BLaER1 treated with 17β-estradiol and CSF1 and Interleukin-3, amounts not matched to agents 10 nM and 100 nM (cell line): ENCODE data around the gene CAMK1G.

Experiments used
- H3K27ac ChIP-seq, 11 experiments: shearing (Covaris generic); formaldehyde crosslinking; 2 replicates each; pipeline ENCODE4 v1.8.1; 2022
- H3K27me3 ChIP-seq, 11 experiments: shearing (Covaris generic); formaldehyde crosslinking; 2 replicates each; pipeline ENCODE4 v1.8.1; 2022
- H3K36me3 ChIP-seq, 11 experiments: shearing (Covaris generic); formaldehyde crosslinking; 2 replicates each; pipeline ENCODE4 v1.8.1; 2022
- H3K4me1 ChIP-seq, 10 experiments: shearing (Covaris generic); formaldehyde crosslinking; 2 replicates each; pipeline ENCODE4 v1.8.1; 2022
- H3K4me2 ChIP-seq, 11 experiments: shearing (Covaris generic); formaldehyde crosslinking; 2 replicates each; pipeline ENCODE4 v1.8.1; 2022
- H3K4me3 ChIP-seq, 10 experiments: shearing (Covaris generic); formaldehyde crosslinking; 2 replicates each; pipeline ENCODE4 v1.8.1; 2022
- H3K9ac ChIP-seq, 11 experiments: shearing (Covaris generic); formaldehyde crosslinking; 2 replicates each; pipeline ENCODE4 v1.8.1; 2022
- H3K9me3 ChIP-seq, 11 experiments: shearing (Covaris generic); formaldehyde crosslinking; replicated peaks in 1 of 11; 2 replicates each; pipeline ENCODE4 v1.8.1; 2022
- H4K20me1 ChIP-seq, 11 experiments: shearing (Covaris generic); formaldehyde crosslinking; 2 replicates each; pipeline ENCODE4 v1.8.1; 2022
- Cebpa-rat ChIP-seq, 11 experiments: shearing (Covaris generic); IDR thresholded peaks; 2 replicates each; pipeline ENCODE4 v1.8.1; 2022

Gene CAMK1G

GRCh38 chr1:209634005-209634737 lies 50.7 kb downstream of the CAMK1G start:
- Histone ChIP-seq H4K20me1 (no peaks in the 10 kb centered on the region), H3K36me3 (peaks cover 0 to 80% (median 0%) of the 10 kb centered on the region in 11 experiments; a peak in 10 of 22 replicates), H3K27ac (peak overlapping the region in 2 of 11 experiments; percentile 17 to 23; a peak in 3 of 22 replicates), H3K27me3 (no peaks in the 10 kb centered on the region), H3K9me3 (no peaks in the 10 kb centered on the region), H3K4me3 (no peak overlapping the region), H3K9ac (no peak overlapping the region), H3K4me1 (peaks cover 9 to 54% (median 28%) of the 10 kb centered on the region in 10 experiments; a peak in 17 of 20 replicates), H3K4me2 (peak overlapping the region in 7 of 11 experiments; percentile 35 to 57 (median 47); a peak in 13 of 22 replicates)
- TF ChIP-seq Cebpa-rat (IDR thresholded peaks at IDR 0.05) = no peak

- no peak for TF ChIP-seq Cebpa-rat (IDR thresholded peaks at IDR 0.05)
- Histone ChIP-seq H3K27me3 (no peaks in the 10 kb centered on the region), H3K4me3 (no peak overlapping the region), H3K4me1 (peaks cover 9 to 54% (median 28%) of the 10 kb centered on the region in 10 experiments; a peak in 17 of 20 replicates), H3K9ac (no peak overlapping the region), H3K36me3 (peaks cover 0 to 70% (median 0%) of the 10 kb centered on the region in 11 experiments; a peak in 10 of 22 replicates), H3K9me3 (no peaks in the 10 kb centered on the region), H3K27ac (no peak overlapping the region), H3K4me2 (peak overlapping the region in 2 of 11 experiments; percentile 39 to 57; a peak in 3 of 22 replicates), H4K20me1 (no peaks in the 10 kb centered on the region)
These were observed 52.3 kb downstream of the CAMK1G start for GRCh38 chr1:209635850-209636249.

GRCh38 chr1:209641832-209642172 lies 58.3 kb downstream of the CAMK1G start:
- H3K9me3 ChIP-seq = no peaks in the 10 kb centered on the region
- H3K4me2 ChIP-seq = peak overlapping the region in 2 of 11 experiments; percentile 43; a peak in 3 of 22 replicates
- peaks cover 0 to 31% (median 0%) of the 10 kb centered on the region in 11 experiments; a peak in 10 of 22 replicates for H3K36me3 ChIP-seq
- H3K9ac ChIP-seq = 0 out of 22 replicates have a peak overlapping the region, but pooled peaks of 1 of the 11 experiments have one; percentile 22
- no peak overlapping the region for H3K4me3 ChIP-seq
- H4K20me1 ChIP-seq = no peaks in the 10 kb centered on the region
- no peaks in the 10 kb centered on the region for H3K27me3 ChIP-seq
- peaks cover 25 to 53% (median 37%) of the 10 kb centered on the region in 10 experiments for H3K4me1 ChIP-seq
- TF ChIP-seq Cebpa-rat (IDR thresholded peaks at IDR 0.05) = no peak
- H3K27ac ChIP-seq = peak overlapping the region in 2 of 11 experiments; percentile 1 to 3; a peak in 1 of 22 replicates

- no peaks in the 10 kb centered on the region for H3K27me3 ChIP-seq
- no peak overlapping the region for H3K9ac ChIP-seq
- H3K4me1 ChIP-seq = peaks cover 33 to 64% (median 47%) of the 10 kb centered on the region in 10 experiments
- H3K27ac ChIP-seq = no peak overlapping the region
- no peaks in the 10 kb centered on the region for H4K20me1 ChIP-seq
- TF ChIP-seq Cebpa-rat (IDR thresholded peaks at IDR 0.05) = no peak
- H3K4me2 ChIP-seq = peak overlapping the region in 4 of 11 experiments; percentile 45 to 99 (median 86); a peak in 6 of 22 replicates
- H3K9me3 ChIP-seq = no peaks in the 10 kb centered on the region
- peaks cover 0 to 20% (median 0%) of the 10 kb centered on the region in 11 experiments; a peak in 9 of 22 replicates for H3K36me3 ChIP-seq
- no peak overlapping the region for H3K4me3 ChIP-seq
These were observed 59.3 kb downstream of the CAMK1G start for GRCh38 chr1:209642816-209643215.

- H3K27me3 ChIP-seq = no peaks in the 10 kb centered on the region
- peaks cover 0 to 14% (median 0%) of the 10 kb centered on the region in 11 experiments; a peak in 5 of 22 replicates for H3K36me3 ChIP-seq
- no peak overlapping the region for H3K4me3 ChIP-seq
- no peak for TF ChIP-seq Cebpa-rat (IDR thresholded peaks at IDR 0.05)
- H4K20me1 ChIP-seq = no peaks in the 10 kb centered on the region
- H3K4me2 ChIP-seq = peak overlapping the region in 7 of 11 experiments; percentile 6 to 99 (median 76); a peak in 11 of 22 replicates
- H3K9me3 ChIP-seq = no peaks in the 10 kb centered on the region
- H3K4me1 ChIP-seq = peaks cover 39 to 70% (median 54%) of the 10 kb centered on the region in 10 experiments
- H3K27ac ChIP-seq = no peak overlapping the region
- H3K9ac ChIP-seq = no peak overlapping the region
These were observed 59.9 kb downstream of the CAMK1G start for GRCh38 chr1:209643285-209644020.

GRCh38 chr1:209645574-209646452 lies 62.3 kb downstream of the CAMK1G start:
- Histone ChIP-seq H3K4me3 (peak overlapping the region in 1 of 10 experiments; percentile 63; a peak in 1 of 20 replicates), H3K9ac (peak overlapping the region in 3 of 11 experiments; percentile 2 to 25 (median 11); a peak in 2 of 22 replicates), H3K4me2 (peak overlapping the region; percentile 61 to 99 (median 95)), H3K36me3 (no peaks in the 10 kb centered on the region), H4K20me1 (no peaks in the 10 kb centered on the region), H3K4me1 (peaks cover 63 to 93% (median 77%) of the 10 kb centered on the region in 10 experiments), H3K27me3 (no peaks in the 10 kb centered on the region), H3K9me3 (no peaks in the 10 kb centered on the region), H3K27ac (peak overlapping the region in 6 of 11 experiments; percentile 1 to 87 (median 50); a peak in 12 of 22 replicates)
- TF ChIP-seq Cebpa-rat (IDR thresholded peaks at IDR 0.05) = no peak

- Histone ChIP-seq H3K4me2 (peak overlapping the region; percentile 61 to 99 (median 95)), H3K27ac (peak overlapping the region in 6 of 11 experiments; percentile 1 to 87 (median 38); a peak in 12 of 22 replicates), H3K36me3 (no peaks in the 10 kb centered on the region), H3K4me1 (peaks cover 70 to 95% (median 85%) of the 10 kb centered on the region in 10 experiments), H3K27me3 (no peaks in the 10 kb centered on the region), H3K4me3 (peak overlapping the region in 2 of 10 experiments; percentile 52 to 63; a peak in 2 of 20 replicates), H3K9me3 (no peaks in the 10 kb centered on the region), H4K20me1 (no peaks in the 10 kb centered on the region), H3K9ac (no peak overlapping the region)
- no peak for TF ChIP-seq Cebpa-rat (IDR thresholded peaks at IDR 0.05)
These were observed 63.0 kb downstream of the CAMK1G start for GRCh38 chr1:209646558-209646957.

GRCh38 chr1:209647156-209647555 lies 63.6 kb downstream of the CAMK1G start:
- no peaks in the 10 kb centered on the region for H3K9me3 ChIP-seq
- H3K4me2 ChIP-seq = peak overlapping the region; percentile 61 to 99 (median 95); a peak in 21 of 22 replicates
- no peaks in the 10 kb centered on the region for H3K36me3 ChIP-seq
- peak overlapping the region in 4 of 10 experiments; percentile 23 to 63 (median 42); a peak in 5 of 20 replicates for H3K4me3 ChIP-seq
- no peaks in the 10 kb centered on the region for H4K20me1 ChIP-seq
- H3K9ac ChIP-seq = no peak overlapping the region; a peak in 1 of 22 replicates
- H3K4me1 ChIP-seq = peaks cover 70 to 97% (median 91%) of the 10 kb centered on the region in 10 experiments
- H3K27me3 ChIP-seq = no peaks in the 10 kb centered on the region
- peak overlapping the region in 9 of 11 experiments; percentile 23 to 87 (median 83); a peak in 15 of 22 replicates for H3K27ac ChIP-seq
- TF ChIP-seq Cebpa-rat (IDR thresholded peaks at IDR 0.05) = no peak
